HepG2 (cell line): Measurements from ENCODE around the gene HDHD3. TPM values are rescaled to one million over a fixed set of nuclear protein-coding genes. Genes with fewer than 3 reads are reported as not detected.

Experiments
- CHCHD3 ChIP-seq: sonication (generic); formaldehyde crosslinking; IDR thresholded peaks from 2 replicates; pipeline ENCODE4 v1.8.0; 2022; ENCODE audit warnings: mild to moderate bottlenecking, missing genetic modification reagents, moderate library complexity
- FOSL1 ChIP-seq: sonication (generic); formaldehyde crosslinking; IDR thresholded peaks from 2 replicates; pipeline ENCODE4 v1.9.0; 2021; ENCODE audit warnings: missing genetic modification reagents, borderline replicate concordance
- POLR2AphosphoS2 ChIP-seq: IDR thresholded peaks from 2 replicates; pipeline ENCODE4 v1.6.1; 2011; ENCODE audit warnings: low read depth, low read length, improper control_type of control experiment
- SOX5 ChIP-seq: IDR thresholded peaks from 2 replicates; pipeline ENCODE4 v1.6.1; 2016; ENCODE audit warnings: borderline replicate concordance
- ZBTB21 ChIP-seq: sonication (generic); formaldehyde crosslinking; IDR thresholded peaks from 2 replicates; pipeline ENCODE4 v1.4.0; 2020; ENCODE audit warnings: missing genetic modification reagents
- ZBTB44 ChIP-seq: sonication (generic); formaldehyde crosslinking; IDR thresholded peaks from 2 replicates; pipeline ENCODE4 v1.4.0; 2020; ENCODE audit warnings: missing genetic modification reagents
- ZFP36L1 ChIP-seq: sonication (generic); formaldehyde crosslinking; IDR thresholded peaks from 2 replicates; pipeline ENCODE4 v1.8.0; 2022; ENCODE audit warnings: mild to moderate bottlenecking, missing genetic modification reagents, moderate library complexity
- ZNF34 ChIP-seq: sonication (generic); formaldehyde crosslinking; IDR thresholded peaks from 2 replicates; pipeline ENCODE4 v1.4.0; 2020; ENCODE audit warnings: mild to moderate bottlenecking, missing genetic modification reagents, borderline replicate concordance
- ZNF550 ChIP-seq: sonication (generic); formaldehyde crosslinking; IDR thresholded peaks from 2 replicates; pipeline ENCODE4 v1.4.0; 2020; ENCODE audit warnings: mild to moderate bottlenecking, missing genetic modification reagents, borderline replicate concordance
- ZSCAN21 ChIP-seq: sonication (generic); formaldehyde crosslinking; IDR thresholded peaks from 2 replicates; pipeline ENCODE4 v1.8.0; 2022; ENCODE audit warnings: mild to moderate bottlenecking, missing genetic modification reagents, moderate library complexity, borderline replicate concordance
- polyA plus RNA-seq, 8 experiments: library from polyadenylated mRNA; depleted of rRNA in 3 of 8; stranded (reverse) in 7 of 8; unstranded in 1 of 8; fragments of >200 nt; fragmentation: Illumina TruSeq in 4 of 8; extraction: Trizol in 4 of 8; gene quantifications; 2 replicates each; pipeline versions ENCODE4 v1.2.1 to v1.2.3, GENCODE V29; 2011 to 2016; ENCODE audit warnings: low read depth in 4 of 8, missing spikeins in 1 of 8, mixed read lengths in 1 of 8; ENCODE audit not compliant: insufficient read depth in 1 of 8
- total RNA-seq, 5 experiments: library from RNA; depleted of rRNA; stranded (reverse); fragments of >200 nt; fragmentation: Illumina TruSeq; extraction: Trizol; gene quantifications; 2 replicates each; pipeline ENCODE4 v1.2.3, GENCODE V29; 2016; ENCODE audit warnings: low read depth in 1 of 5
- TF ChIP-seq, protein P1 (sequence below): sonication (generic); formaldehyde crosslinking; IDR thresholded peaks from 2 replicates; pipeline ENCODE4; 2020; ENCODE audit warnings: missing genetic modification reagents, mild to moderate bottlenecking, borderline replicate concordance

The HDHD3 gene
- total and polyA plus RNA-seq, 2 of the 13 experiments (the other 11 are each of a cell fraction or from before 2014, with no cell fraction given) = 23.1 to 38.5 TPM

GRCh38 chr9:113410207-113410864, 33.5 kb upstream of the HDHD3 start, which contains the start of the genes C9orf43 and POLE3 (continued):
- TF ChIP-seq SOX5 (CRISPR knock-in tag) (0 out of 2 replicates have a peak, but pooled peaks have one; percentile 21), ZBTB44 (CRISPR knock-in tag) (no peak), POLR2AphosphoS2 (no peak), ZSCAN21 (CRISPR knock-in tag) (peak; percentile 83), FOSL1 (CRISPR knock-in tag) (no peak), ZBTB21 (CRISPR knock-in tag) (peak; percentile 45; the same call in 1 of the 2 replicates), ZNF34 (CRISPR knock-in tag) (no peak), ZFP36L1 (no peak), ZNF550 (CRISPR knock-in tag) (no peak), CHCHD3 (CRISPR knock-in tag) (no peak)
- TF ChIP-seq, protein P1, sequence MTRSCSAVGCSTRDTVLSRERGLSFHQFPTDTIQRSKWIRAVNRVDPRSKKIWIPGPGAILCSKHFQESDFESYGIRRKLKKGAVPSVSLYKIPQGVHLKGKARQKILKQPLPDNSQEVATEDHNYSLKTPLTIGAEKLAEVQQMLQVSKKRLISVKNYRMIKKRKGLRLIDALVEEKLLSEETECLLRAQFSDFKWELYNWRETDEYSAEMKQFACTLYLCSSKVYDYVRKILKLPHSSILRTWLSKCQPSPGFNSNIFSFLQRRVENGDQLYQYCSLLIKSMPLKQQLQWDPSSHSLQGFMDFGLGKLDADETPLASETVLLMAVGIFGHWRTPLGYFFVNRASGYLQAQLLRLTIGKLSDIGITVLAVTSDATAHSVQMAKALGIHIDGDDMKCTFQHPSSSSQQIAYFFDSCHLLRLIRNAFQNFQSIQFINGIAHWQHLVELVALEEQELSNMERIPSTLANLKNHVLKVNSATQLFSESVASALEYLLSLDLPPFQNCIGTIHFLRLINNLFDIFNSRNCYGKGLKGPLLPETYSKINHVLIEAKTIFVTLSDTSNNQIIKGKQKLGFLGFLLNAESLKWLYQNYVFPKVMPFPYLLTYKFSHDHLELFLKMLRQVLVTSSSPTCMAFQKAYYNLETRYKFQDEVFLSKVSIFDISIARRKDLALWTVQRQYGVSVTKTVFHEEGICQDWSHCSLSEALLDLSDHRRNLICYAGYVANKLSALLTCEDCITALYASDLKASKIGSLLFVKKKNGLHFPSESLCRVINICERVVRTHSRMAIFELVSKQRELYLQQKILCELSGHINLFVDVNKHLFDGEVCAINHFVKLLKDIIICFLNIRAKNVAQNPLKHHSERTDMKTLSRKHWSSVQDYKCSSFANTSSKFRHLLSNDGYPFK (CRISPR knock-in tag) = peak; percentile 89; the same call in 1 of the 2 replicates
